C1 segment of cervical spinal cord (tissue), 14 donors: ENCODE results near the gene LCT.
"Not testable (repeated sequence)": the region's sequence is repeated elsewhere in the genome, so short reads cannot be mapped to it uniquely, and the experiment has no call there.

Experiments used
- DNase-seq, 14 donors: peaks; one replicate each; lab custom pipeline; 2025; lab: John Stamatoyannopoulos, UW

The LCT gene

GRCh38 chr2:135832891-135833290, 4.1 kb downstream of the LCT start:
- no peak for DNase-seq

GRCh38 chr2:135831180-135831812, 5.7 kb downstream of the LCT start:
- no peak for DNase-seq

DNA sequence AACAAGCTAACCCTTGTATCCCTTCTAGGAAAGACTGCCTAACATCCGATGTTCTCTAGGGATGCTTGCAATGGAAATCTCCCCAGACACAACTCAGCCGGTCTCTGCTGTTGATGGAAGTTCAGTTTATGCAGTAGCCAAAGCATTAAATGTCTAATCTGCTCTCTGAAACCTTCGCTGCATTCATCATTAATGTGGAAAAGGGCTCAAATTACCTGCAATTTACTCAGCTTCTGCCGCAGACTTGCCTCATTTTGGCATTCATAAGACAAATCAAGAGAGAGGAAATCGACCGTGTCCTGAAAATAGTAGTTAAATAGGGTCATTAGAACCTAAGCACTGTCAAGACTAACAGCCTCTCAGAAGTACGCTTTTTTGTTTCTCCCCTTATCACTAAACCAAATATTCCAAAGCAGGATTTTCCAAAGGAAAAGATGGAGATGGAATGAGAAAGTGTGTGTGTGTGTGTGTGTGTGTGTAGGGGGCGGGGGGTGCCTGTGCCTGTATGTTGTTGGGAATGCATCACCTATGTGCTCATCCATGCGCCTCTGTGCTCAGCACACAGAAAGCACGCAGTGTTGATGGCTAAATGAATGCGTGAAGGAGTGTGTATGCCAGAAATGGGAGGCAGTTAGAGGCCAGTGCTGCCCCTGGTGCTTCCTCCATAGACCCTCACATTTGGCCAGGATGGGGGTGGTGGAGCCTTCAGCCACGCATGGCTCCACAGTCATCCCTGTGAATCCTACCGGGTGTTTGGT, 7.4 kb downstream of the LCT start:
- DNase-seq, result no peak

DNA sequence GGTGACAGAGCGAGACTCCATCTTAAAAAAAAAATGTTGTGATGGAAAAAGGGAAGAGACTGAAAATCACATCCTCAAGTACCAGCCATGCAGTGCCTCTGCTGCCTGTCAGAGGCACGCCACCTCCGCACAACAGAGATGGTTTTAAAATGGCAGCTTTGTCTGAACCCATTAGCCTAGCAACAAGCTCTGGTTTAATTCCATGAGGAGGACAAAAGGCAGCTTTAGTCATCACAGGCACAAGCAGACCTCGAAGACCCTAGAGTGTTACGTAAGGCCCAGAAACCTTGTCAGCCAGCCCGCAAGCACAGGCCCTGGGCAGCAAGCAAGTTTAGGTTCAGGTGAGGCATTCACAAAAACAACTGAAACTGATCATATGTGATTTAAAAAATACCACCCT, 10.4 kb downstream of the LCT start:
- DNase-seq, result no peak

- DNase-seq, result no peak
These were observed 11.3 kb downstream of the LCT start for GRCh38 chr2:135825550-135826176.

DNA sequence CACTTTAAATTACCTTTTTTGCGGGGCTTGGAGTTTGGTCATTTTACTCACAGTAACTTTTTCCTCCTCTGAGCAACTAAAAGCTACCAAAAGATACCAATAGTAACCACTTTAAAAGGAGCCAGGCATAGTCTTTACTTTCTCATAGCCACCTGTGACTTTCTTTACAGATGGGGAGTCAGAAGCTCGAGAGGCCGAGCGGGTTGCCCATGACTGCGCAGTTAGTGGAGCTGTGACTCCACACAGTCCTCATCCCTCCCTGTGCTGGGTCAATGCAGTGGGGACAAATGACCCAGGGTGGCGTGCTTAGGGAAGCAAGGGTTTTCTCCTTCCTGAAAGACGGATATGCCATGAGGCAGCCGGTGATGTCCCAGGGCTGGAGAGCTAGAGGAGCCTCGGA, 11.9 kb downstream of the LCT start:
- DNase-seq, result no peak

GRCh38 chr2:135822855-135823254, 14.1 kb downstream of the LCT start:
- no peak for DNase-seq

- no peak for DNase-seq
These were observed 15.8 kb downstream of the LCT start for GRCh38 chr2:135821190-135821589.

DNA sequence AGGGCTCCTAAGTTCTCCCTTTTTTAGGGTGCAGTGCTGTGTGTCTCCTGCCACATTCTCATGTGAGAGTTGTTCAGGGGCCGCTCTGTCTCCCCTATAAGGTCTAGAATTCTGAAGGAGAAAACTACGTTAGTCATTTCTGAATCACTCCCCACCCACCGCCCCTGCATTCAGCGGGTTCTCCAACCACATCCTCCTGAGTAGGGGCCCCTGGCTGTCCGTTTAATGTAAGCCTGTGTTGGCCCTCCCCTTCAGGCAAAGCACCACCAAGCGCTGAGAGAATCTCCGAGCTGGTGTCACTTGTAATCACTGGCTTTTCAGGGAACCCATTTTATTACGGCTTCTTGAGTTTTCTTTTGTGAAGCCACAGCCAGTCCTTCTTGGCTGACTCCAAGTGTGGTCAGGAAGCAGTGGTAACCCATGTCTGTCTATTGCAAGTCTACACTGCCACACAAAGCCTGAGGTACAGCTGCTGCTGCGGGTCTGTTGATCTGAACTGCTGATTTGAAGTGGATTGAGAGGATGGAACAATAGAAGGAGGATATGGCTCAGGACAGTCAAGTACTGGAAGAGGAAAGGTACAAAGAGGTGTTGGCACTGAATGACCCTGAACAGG, 16.9 kb downstream of the LCT start:
- DNase-seq, result no peak

DNA sequence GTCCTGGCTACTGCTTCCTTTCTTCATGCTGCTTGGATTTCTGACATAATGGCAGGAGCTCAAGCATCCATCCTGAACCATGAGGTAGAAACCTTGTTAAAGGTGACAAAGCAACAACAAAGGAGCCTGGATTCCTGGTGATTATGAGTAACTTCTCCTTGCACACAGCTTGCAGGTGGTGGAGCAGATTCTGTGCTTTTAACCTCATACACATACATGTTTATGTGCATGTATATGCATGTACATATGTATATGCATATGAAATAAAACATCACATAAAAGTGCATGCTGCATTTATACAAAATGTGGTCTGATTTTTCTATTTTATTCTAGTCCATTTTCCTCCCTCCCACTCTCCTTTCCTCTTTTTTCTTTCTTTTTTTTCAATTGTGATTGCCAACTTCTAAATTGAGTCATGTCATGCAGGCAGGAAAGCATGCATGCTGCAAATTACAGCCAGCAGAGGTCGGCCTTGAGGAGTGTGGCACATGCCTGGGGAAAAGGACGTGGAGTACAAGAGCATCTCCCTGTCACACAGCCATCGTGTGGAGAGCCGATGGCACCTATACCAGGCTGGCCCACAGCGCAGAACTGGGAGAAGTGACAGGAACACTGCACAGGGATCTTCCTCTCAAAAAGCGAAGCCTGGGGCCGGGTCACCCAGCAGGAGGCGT, 17.9 kb downstream of the LCT start:
- no peak for DNase-seq

- DNase-seq, result no peak
These were observed 19.0 kb downstream of the LCT start for GRCh38 chr2:135817951-135818350.

- DNase-seq, result no peak
These were observed 19.5 kb downstream of the LCT start for GRCh38 chr2:135817466-135817865.

- DNase-seq, result no peak
These were observed 21.7 kb downstream of the LCT start for GRCh38 chr2:135815269-135815668.

DNA sequence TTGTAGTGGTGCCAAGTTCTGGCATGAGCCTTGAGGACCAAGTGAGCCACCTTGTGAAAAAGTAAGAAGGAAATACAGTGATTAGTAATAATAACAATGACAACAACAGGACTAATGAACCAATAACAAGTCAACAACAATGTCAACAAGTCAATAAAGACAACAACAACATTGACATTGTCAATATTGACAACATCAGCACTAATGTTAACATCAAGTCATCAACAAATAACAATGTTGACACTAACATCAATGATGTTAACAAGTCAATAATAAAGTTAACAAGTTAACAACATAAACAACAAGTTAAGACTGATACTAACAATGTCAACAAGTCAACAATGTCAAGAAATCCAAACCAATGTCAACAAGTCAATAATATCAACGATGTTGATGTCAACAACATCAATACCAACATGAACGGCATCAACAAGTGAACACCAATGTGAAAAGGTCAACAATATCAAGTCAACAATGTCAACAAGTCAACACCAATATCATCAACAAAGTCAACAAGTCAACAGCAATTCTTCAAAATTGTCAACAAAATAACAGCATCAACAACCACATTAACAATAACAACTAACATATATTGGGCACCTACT, 24.0 kb downstream of the LCT start:
- DNase-seq, result no peak

DNA sequence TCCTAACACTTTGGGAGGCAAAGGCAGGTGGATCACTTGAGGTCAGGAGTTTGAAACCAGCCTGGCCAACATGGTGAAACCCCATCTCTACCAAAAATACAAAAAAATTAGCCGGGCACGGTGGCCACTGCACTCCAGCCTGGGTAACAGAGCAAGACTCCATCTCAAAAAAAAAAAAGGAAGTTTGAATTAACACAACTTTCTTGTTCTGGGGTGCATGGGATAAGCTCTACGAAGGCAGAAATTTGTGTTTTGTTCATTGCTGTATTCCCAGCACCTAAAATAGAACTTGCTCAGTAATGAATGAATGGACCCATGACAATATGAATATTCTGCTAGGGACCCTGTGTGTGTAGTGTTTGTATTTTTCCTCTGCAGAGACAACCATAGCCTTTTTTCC, 29.1 kb downstream of the LCT start:
- not testable (repeated sequence) for DNase-seq

GRCh38 chr2:135803278-135803677, 33.7 kb downstream of the LCT start:
- no peak for DNase-seq

DNA sequence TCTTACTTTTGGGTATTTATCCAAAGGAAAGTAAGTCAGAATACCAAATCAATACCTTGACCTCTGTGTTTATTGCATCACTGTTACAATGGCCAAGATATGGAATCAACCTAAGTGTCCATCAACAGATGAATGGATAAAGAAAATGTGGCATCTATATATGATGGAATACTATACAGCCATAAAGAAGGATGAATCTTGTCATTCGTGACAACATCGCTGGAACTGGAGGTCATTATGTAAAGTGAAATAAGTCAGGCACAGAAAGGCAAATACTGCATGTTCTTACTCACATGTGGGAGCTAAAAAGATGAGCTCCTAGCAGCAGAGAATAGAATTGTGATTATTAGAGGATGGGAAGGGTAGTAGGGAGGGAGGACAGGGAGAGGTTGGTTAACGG, 34.6 kb downstream of the LCT start:
- DNase-seq, result no peak

DNA sequence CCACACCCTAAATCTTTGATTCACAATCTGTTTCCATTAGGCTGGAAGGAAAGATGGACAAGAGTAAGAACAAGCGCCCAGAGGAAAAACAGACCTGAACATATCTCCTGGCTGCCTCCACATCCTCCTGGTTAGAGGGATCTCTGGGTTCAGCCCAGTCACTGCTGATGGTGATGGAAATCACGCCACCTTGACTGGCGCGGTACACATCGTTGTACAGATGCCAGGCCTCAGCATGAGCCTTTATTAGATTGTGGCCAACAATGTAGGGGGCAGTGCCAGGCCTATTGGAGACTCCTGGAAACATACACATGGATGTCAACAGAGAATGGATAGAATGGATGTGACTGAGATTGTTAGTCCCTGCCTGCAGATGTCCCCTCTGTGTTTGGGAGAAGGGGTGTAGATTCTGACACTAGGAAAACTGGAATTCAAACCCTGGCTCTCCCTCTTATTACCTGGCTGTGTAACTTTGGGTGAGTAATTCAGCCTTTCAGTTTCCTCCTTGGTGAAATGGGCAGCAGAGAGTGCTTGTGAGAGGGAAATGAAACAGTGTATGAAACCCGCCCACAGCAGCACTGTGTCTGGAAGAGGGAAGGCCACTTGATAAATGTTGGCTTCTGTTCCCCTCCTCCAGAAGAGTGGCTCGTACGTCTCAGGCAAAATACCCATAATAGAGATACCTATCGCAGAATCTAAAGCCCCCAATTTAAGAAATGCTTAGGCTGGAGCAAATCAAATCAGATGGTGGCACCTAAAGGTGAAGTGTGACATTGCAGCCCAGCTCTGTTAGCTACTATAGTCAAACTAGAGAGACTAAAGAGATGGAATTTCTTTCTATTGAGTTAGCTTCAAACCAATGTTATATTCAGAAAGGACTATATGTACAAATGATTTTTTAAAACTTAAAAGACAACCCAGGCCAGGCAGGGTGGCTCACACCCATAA, 36.2 kb downstream of the LCT start:
- DNase-seq, result no peak

DNA sequence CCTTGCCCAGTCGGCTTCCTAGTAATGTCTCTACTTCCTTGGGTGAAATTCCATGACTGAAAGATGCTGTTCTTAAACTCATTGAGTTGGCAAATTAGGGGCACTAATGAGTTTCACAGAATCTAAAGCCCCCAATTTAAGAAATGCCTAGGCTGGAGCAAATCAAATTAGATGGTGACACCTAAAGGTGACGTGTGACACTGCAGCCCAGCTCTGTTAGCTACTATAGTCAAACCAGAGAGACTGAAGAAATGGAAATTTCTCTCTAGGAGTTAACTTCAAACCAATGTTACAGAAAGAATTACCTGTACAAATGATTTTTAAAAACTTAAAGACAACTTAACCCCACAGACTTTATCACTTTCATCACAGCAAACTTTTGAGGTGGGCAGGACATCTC, 37.2 kb downstream of the LCT start:
- DNase-seq, result no peak

DNA sequence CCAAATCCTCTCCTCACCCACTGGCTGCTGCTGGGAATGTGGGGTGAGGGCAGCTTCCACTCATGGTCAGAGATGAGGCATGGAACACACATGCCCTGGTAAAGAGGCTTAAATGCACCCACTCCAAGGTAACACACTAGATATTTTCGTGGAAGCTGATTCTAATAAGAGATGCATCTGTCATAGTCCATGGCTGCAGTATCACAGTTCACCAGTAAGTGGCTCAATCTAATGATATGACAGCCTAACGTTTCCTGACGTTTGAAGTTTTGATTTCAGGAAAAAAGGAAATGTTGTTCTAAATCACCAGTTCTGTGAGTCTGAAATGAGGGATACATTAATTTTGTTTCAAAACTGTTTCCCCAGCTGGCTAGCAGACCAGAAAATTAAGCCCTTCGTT, 38.2 kb downstream of the LCT start:
- DNase-seq, result no peak
